Measurements from ENCODE around the gene FRMD5.

FRMD5 gene

GRCh38 chr15:44093836-44094235, 101.2 kb downstream of the FRMD5 start:
- Histone ChIP-seq H3K27me3 (ENCODE audit: insufficient read depth, low read depth, severe bottlenecking) (no peaks in the 10 kb centered on the region), H3K27ac (no peak overlapping the region), H3K9me3 (ENCODE audit: severe bottlenecking) (no peaks in the 10 kb centered on the region), H3K36me3 (no peaks in the 10 kb centered on the region), H3K4me3 (ENCODE audit: low read depth, low read length) (no peak overlapping the region)
- no peak for DNase-seq
- TF ChIP-seq CTCF (IDR thresholded peaks at IDR 0.05; ENCODE audit: low read depth, low read length), result no peak

- TF ChIP-seq CTCF (IDR thresholded peaks at IDR 0.05; ENCODE audit: low read depth, low read length), result no peak
- Histone ChIP-seq H3K27ac (no peak overlapping the region), H3K9me3 (ENCODE audit: severe bottlenecking) (no peaks in the 10 kb centered on the region), H3K4me3 (ENCODE audit: low read depth, low read length) (no peak overlapping the region), H3K36me3 (no peaks in the 10 kb centered on the region), H3K27me3 (ENCODE audit: insufficient read depth, low read depth, severe bottlenecking) (no peaks in the 10 kb centered on the region)
- DNase-seq, result no peak
Measured at GRCh38 chr15:44092221-44092620, 102.8 kb downstream of the FRMD5 start.

GRCh38 chr15:44087578-44088465, 107.2 kb downstream of the FRMD5 start:
- Histone ChIP-seq H3K36me3 (no peaks in the 10 kb centered on the region), H3K9me3 (ENCODE audit: severe bottlenecking) (no peaks in the 10 kb centered on the region), H3K27ac (no peak overlapping the region), H3K27me3 (ENCODE audit: insufficient read depth, low read depth, severe bottlenecking) (no peaks in the 10 kb centered on the region), H3K4me3 (ENCODE audit: low read depth, low read length) (no peak overlapping the region)
- TF ChIP-seq CTCF (IDR thresholded peaks at IDR 0.05; ENCODE audit: low read depth, low read length), result no peak
- DNase-seq, result no peak

- Histone ChIP-seq H3K27ac (no peak overlapping the region), H3K9me3 (ENCODE audit: severe bottlenecking) (no peaks in the 10 kb centered on the region), H3K27me3 (ENCODE audit: insufficient read depth, low read depth, severe bottlenecking) (no peaks in the 10 kb centered on the region), H3K36me3 (no peaks in the 10 kb centered on the region), H3K4me3 (ENCODE audit: low read depth, low read length) (no peak overlapping the region)
- no peak for DNase-seq
- TF ChIP-seq CTCF (IDR thresholded peaks at IDR 0.05; ENCODE audit: low read depth, low read length), result no peak
Measured at GRCh38 chr15:44084770-44085169, 110.3 kb downstream of the FRMD5 start.

- H3K27ac ChIP-seq, result no peak overlapping the region
Measured at GRCh38 chr15:44084171-44084570, 110.9 kb downstream of the FRMD5 start.

More at GRCh38 chr15:44084171-44084570, 110.9 kb downstream of the FRMD5 start:
- no peak for DNase-seq
- H3K36me3 ChIP-seq, result no peaks in the 10 kb centered on the region
- no peak overlapping the region for H3K4me3 ChIP-seq (ENCODE audit: low read depth, low read length)
- H3K9me3 ChIP-seq (ENCODE audit: severe bottlenecking), result no peaks in the 10 kb centered on the region
- TF ChIP-seq CTCF (IDR thresholded peaks at IDR 0.05; ENCODE audit: low read depth, low read length), result no peak
- no peaks in the 10 kb centered on the region for H3K27me3 ChIP-seq (ENCODE audit: insufficient read depth, low read depth, severe bottlenecking)
